GM03348 (cell line): Measurements from ENCODE around the gene UBE2O.

Source experiments
- DNase-seq: peaks from one replicate; pipeline ENCODE4 v3.0.0; 2012; ENCODE audit warnings: low spot score

UBE2O gene

GRCh38 chr17:76388966-76389888, 63.7 kb downstream of the UBE2O start:
- no peak for DNase-seq

- DNase-seq, result no peak
Observed at GRCh38 chr17:76386966-76387765, 65.8 kb downstream of the UBE2O start.

- peak; percentile 95 for DNase-seq
Observed at GRCh38 chr17:76385892-76386786, 66.8 kb downstream of the UBE2O start.

GRCh38 chr17:76384987-76385891, 67.7 kb downstream of the UBE2O start:
- peak; percentile 82 for DNase-seq

GRCh38 chr17:76384222-76384986, 68.5 kb downstream of the UBE2O start, which contains the start of gene SPHK1:
SPHK1 (plus strand) TSS chr17:76384609; CDS start chr17:76385645, 1,036 bp downstream.
- peak; percentile 96 for DNase-seq

GRCh38 chr17:76383546-76384221, 69.3 kb downstream of the UBE2O start:
- DNase-seq, result peak; percentile 62

GRCh38 chr17:76382803-76383545, 70.0 kb downstream of the UBE2O start:
- DNase-seq, result peak; percentile 82

GRCh38 chr17:76382351-76382802, 70.6 kb downstream of the UBE2O start:
- peak; percentile 68 for DNase-seq

- DNase-seq, result no peak
Observed at GRCh38 chr17:76381633-76382350, 71.2 kb downstream of the UBE2O start.

GRCh38 chr17:76379646-76380376, 73.1 kb downstream of the UBE2O start:
- no peak for DNase-seq

- no peak for DNase-seq
Observed at GRCh38 chr17:76379275-76379641, 73.7 kb downstream of the UBE2O start.

- DNase-seq, result no peak
Observed at GRCh38 chr17:76378548-76379274, 74.2 kb downstream of the UBE2O start.

GRCh38 chr17:76376318-76377133, 76.4 kb downstream of the UBE2O start:
- DNase-seq, result no peak

GRCh38 chr17:76371656-76372628, 81.0 kb downstream of the UBE2O start:
- DNase-seq, result peak; percentile 72
